Cardiac muscle cell (in vitro differentiated cells and primary cell): ENCODE data around the gene IRX2. TPM values are rescaled to one million over a fixed set of nuclear protein-coding genes. Genes with fewer than 3 reads are reported as not detected.

ENCODE experiments used
- DNase-seq, 2 donors: peaks; one replicate each; pipeline versions ENCODE4 v3.0.0 to v3.0.0-alpha.2; 2010 to 2017; ENCODE audit warnings: low read depth in 1 of 2, low spot score in 1 of 2
- H3K27ac ChIP-seq: fragments of 200-600 bp; sonication (generic); 2 replicates; pipeline ENCODE4 v1.5.1; 2016
- H3K27me3 ChIP-seq: fragments of 200-600 bp; sonication (generic); 2 replicates; pipeline ENCODE4 v1.6.0; 2016; ENCODE audit warnings: control low read depth
- H3K36me3 ChIP-seq: fragments of 200-600 bp; sonication (generic); 2 replicates; pipeline ENCODE4 v1.5.1; 2016; ENCODE audit warnings: control low read depth
- H3K4me1 ChIP-seq: fragments of 200-600 bp; sonication (generic); 2 replicates; pipeline ENCODE4 v1.8.1; 2017; ENCODE audit warnings: low read depth, mild to moderate bottlenecking, mixed run types
- H3K4me3 ChIP-seq: fragments of 200-600 bp; sonication (generic); 2 replicates; pipeline ENCODE4 v1.5.1; 2016; ENCODE audit warnings: mild to moderate bottlenecking
- H3K9me3 ChIP-seq: fragments of 200-600 bp; sonication (generic); 2 replicates; pipeline ENCODE4 v1.5.1; 2017; ENCODE audit warnings: low read depth, mild to moderate bottlenecking, control low read depth
- polyA plus RNA-seq: library from polyadenylated mRNA; unstranded; fragments of >200 nt; fragmentation: Nextera tagmentation; extraction: Ambion mirVana; gene quantifications from 2 replicates; pipeline ENCODE4 v1.2.1, GENCODE V29; 2016
- total RNA-seq: library from RNA; depleted of rRNA; stranded (reverse); fragments of >200 nt; gene quantifications from 2 replicates; pipeline ENCODE4 v1.2.3, GENCODE V29; 2016
- TF ChIP-seq, protein P1 (sequence below): IDR thresholded peaks from 2 replicates; pipeline ENCODE4 v1.5.1; 2012; ENCODE audit warnings: low read depth, mild to moderate bottlenecking, low read length

Gene IRX2
- total and polyA plus RNA-seq, 2 experiments from 2014 or later: 55.2 to 122 TPM

DNA sequence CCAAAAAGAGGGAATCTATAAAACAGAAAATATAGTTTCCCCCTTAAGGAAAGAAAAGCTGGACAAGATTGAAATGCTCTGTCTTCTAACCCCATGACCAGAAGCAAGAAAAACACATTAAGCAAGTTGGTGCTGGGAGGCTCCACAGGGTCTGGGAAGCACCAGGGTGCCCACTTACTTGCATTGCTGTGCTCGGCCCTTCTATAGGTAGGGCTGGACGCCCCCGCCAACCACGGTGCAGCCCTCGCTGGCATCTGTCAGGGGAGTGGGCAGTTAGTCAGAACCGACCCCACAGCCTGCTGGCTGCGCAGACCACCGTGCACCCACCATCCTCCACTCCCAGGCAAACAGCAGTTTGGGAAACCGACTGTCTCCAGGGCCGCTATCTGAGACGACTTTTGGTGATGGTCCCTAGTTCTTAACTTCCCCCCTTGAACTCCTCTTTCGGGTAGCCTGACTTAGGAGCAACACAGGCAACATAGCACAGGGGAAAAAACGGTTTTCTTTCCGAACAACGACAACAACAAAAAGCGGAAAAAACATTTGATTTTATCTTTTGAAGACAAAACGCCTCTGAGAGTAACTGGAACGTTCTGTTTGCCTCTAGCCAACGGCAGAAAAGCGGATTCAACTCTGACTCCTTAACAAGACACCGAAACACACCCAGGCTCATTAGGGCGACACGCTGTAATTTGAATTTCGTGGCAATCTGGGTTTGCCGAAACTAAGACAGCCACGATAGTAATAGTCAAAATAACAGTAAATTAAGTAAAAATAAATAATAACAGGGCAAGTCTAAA, 3.9 kb downstream of the IRX2 start:
- DNase-seq: no peak
- Histone ChIP-seq H3K27ac (no peak overlapping the region), H3K9me3 (no peaks in the 10 kb centered on the region), H3K36me3 (peaks cover 33% of the 10 kb centered on the region), H3K27me3 (peaks cover 42% of the 10 kb centered on the region), H3K4me3 (peak overlapping the region; percentile 14), H3K4me1 (peaks cover 39% of the 10 kb centered on the region)
- TF ChIP-seq, protein P1, sequence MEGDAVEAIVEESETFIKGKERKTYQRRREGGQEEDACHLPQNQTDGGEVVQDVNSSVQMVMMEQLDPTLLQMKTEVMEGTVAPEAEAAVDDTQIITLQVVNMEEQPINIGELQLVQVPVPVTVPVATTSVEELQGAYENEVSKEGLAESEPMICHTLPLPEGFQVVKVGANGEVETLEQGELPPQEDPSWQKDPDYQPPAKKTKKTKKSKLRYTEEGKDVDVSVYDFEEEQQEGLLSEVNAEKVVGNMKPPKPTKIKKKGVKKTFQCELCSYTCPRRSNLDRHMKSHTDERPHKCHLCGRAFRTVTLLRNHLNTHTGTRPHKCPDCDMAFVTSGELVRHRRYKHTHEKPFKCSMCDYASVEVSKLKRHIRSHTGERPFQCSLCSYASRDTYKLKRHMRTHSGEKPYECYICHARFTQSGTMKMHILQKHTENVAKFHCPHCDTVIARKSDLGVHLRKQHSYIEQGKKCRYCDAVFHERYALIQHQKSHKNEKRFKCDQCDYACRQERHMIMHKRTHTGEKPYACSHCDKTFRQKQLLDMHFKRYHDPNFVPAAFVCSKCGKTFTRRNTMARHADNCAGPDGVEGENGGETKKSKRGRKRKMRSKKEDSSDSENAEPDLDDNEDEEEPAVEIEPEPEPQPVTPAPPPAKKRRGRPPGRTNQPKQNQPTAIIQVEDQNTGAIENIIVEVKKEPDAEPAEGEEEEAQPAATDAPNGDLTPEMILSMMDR: no peak

DNA sequence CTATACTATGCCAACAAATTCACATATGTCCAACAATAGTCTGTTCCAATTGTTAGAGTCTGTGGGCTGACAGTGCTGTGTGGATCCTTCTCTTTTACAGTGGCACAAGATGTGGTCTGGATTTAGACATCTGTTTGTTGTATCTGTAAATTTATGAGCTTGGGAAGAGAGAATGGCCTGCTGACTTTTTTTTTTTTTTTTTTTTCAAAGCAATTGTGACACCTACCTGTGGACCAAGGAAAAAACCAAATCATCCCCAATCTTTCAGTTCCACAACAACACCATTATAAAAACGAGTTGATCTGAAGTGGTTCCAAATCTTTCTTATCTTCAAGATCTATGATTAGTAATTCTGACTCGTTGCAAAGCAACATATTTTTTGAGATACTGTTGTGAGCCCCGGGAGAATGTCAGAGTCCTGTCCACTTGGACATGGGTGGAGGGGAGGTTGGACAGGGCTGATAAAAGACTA, 4.9 kb downstream of the IRX2 start:
- TF ChIP-seq, protein P1: no peak
- Histone ChIP-seq H3K9me3 (no peaks in the 10 kb centered on the region), H3K4me3 (no peak overlapping the region), H3K36me3 (peaks cover 38% of the 10 kb centered on the region), H3K27me3 (peaks cover 47% of the 10 kb centered on the region), H3K4me1 (peaks cover 39% of the 10 kb centered on the region), H3K27ac (no peak overlapping the region)
- no peak for DNase-seq

DNA sequence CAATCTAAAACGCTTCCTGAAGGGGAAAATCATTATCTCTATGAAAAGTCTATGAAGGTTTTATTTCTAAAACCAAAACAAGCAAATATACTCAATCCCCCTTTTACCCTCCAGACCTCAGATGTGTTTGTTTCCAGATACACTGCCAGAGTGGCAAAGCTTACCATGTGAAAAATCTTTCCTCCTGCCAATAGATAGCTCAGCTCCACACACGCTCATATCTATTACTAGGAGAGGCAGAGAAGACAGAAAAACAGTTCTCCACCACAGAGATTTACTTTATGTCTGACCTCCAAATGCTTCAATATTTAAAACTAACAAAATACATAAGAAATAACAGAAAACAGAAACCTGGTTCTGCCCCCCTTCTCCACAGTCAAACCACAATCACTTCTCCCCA, 7.0 kb downstream of the IRX2 start:
- H3K4me3 ChIP-seq: no peak overlapping the region
- no peaks in the 10 kb centered on the region for H3K9me3 ChIP-seq
- no peak overlapping the region for H3K27ac ChIP-seq
- TF ChIP-seq, protein P1: no peak
- peaks cover 68% of the 10 kb centered on the region for H3K27me3 ChIP-seq
- no peak for DNase-seq
- peaks cover 39% of the 10 kb centered on the region for H3K4me1 ChIP-seq
- peaks cover 38% of the 10 kb centered on the region for H3K36me3 ChIP-seq

DNA sequence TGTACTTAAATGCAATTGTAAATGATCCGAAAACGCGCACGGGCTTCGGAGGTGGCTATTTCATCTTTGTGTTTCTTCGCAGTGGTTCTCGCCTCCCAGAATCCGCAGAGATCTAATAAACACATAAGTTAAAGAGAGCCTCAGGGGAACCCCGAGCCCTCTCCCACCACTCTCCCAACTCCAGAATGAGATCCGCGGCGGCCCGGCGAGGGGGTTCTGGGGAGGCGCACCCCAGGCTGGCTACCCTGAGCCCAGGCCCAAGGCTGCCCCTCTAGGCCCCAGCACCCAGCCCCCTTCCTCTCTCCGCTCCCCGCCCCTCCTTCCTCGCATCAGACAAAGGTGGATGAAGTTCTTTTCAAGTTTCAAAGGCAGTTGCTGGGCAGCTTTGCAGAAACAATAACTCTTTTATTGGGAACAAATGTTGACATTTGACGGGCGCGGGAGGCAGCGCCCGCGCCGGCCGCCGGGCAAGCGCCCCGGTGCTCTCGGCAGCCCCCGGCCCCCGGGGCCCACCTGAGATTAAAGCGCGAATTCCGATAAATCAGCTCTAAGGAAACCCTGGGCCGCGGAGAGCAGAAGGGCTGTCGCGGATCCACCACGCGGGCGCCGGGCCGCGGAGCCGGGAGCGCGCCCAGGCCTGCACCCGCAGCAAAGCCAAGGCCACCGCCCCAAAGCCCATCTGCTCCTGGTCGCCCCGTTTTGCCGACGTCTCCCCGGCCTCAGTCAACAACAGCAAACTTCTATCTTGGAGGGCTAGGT, 8.4 kb downstream of the IRX2 start:
- H3K36me3 ChIP-seq: peaks cover 26% of the 10 kb centered on the region
- H3K4me3 ChIP-seq: no peak overlapping the region
- no peak for DNase-seq
- no peak overlapping the region for H3K27ac ChIP-seq
- H3K27me3 ChIP-seq: peaks cover 82% of the 10 kb centered on the region
- TF ChIP-seq, protein P1: no peak
- H3K4me1 ChIP-seq: peaks cover 39% of the 10 kb centered on the region
- no peaks in the 10 kb centered on the region for H3K9me3 ChIP-seq

DNA sequence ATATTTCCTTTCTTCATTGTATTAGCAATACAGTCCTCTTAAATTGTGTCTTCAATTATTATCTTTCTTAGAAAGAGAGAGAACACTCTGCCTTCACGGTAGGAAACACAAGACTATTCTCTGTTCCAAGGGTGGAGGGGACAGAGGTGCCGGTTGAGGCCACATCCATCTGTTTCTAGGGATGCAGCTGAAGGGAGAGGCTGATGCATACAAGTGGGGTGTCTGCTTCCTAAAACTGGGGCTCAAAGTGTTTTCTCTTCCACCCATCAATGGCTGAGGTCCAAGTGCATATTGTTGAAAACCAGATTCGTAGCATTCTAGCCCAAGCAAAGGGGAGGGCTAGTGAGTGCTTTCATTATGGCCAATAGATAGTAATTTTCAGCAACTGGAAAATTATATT, 9.5 kb downstream of the IRX2 start:
- DNase-seq: no peak
- H3K4me3 ChIP-seq: no peak overlapping the region
- H3K36me3 ChIP-seq: peaks cover 20% of the 10 kb centered on the region
- peaks cover 28% of the 10 kb centered on the region for H3K4me1 ChIP-seq
- H3K27me3 ChIP-seq: peaks cover 94% of the 10 kb centered on the region
- no peaks in the 10 kb centered on the region for H3K9me3 ChIP-seq
- no peak overlapping the region for H3K27ac ChIP-seq
- TF ChIP-seq, protein P1: no peak
